Measurements from ENCODE around the gene TMC5.

GRCh38 chr16:19522760-19523159, 105.1 kb downstream of the TMC5 start:
- TF ChIP-seq, protein P1, sequence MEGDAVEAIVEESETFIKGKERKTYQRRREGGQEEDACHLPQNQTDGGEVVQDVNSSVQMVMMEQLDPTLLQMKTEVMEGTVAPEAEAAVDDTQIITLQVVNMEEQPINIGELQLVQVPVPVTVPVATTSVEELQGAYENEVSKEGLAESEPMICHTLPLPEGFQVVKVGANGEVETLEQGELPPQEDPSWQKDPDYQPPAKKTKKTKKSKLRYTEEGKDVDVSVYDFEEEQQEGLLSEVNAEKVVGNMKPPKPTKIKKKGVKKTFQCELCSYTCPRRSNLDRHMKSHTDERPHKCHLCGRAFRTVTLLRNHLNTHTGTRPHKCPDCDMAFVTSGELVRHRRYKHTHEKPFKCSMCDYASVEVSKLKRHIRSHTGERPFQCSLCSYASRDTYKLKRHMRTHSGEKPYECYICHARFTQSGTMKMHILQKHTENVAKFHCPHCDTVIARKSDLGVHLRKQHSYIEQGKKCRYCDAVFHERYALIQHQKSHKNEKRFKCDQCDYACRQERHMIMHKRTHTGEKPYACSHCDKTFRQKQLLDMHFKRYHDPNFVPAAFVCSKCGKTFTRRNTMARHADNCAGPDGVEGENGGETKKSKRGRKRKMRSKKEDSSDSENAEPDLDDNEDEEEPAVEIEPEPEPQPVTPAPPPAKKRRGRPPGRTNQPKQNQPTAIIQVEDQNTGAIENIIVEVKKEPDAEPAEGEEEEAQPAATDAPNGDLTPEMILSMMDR (IDR thresholded peaks at IDR 0.05): no peak
- TF ChIP-seq ZFX (IDR thresholded peaks at IDR 0.05; ENCODE audit: borderline replicate concordance): no peak

Data from 22Rv1 (cell line).